ENCODE results near the gene NEGR1. TPM values are rescaled to one million over a fixed set of nuclear protein-coding genes. Genes with fewer than 3 reads are reported as not detected.

Gene NEGR1
- total and polyA plus RNA-seq, 12 donors = 2.3 to 18.3 (median 5.2) TPM

GRCh38 chr1:72184099-72184701, 98.1 kb downstream of the NEGR1 start:
- no peaks in the 10 kb centered on the region for H3K4me1 ChIP-seq
- no peaks in the 10 kb centered on the region for H3K36me3 ChIP-seq
- peaks cover 0 to 6% (median 0%) of the 10 kb centered on the region in 11 donors for H3K9me3 ChIP-seq
- no peaks in the 10 kb centered on the region for H3K27me3 ChIP-seq
- no peak for TF ChIP-seq CTCF (IDR thresholded peaks at IDR 0.05)
- no peak overlapping the region for H3K4me3 ChIP-seq
- no peak for DNase-seq
- intact Hi-C loops (cut with DNase I) = no loop called here
- no peak overlapping the region for H3K27ac ChIP-seq
- ATAC-seq = no peak
- 74 to 84% methylated on average over 3 of the region's 3 CpGs for WGBS, 2 donors

- intact Hi-C loops (cut with DNase I) = no loop called here
- H3K36me3 ChIP-seq = no peaks in the 10 kb centered on the region
- no peaks in the 10 kb centered on the region for H3K27me3 ChIP-seq
- H3K27ac ChIP-seq = no peak overlapping the region
- ATAC-seq = no peak
- peaks cover 0 to 7% (median 0%) of the 10 kb centered on the region in 9 donors for H3K4me1 ChIP-seq
- no peak for TF ChIP-seq CTCF (IDR thresholded peaks at IDR 0.05)
- H3K4me3 ChIP-seq = no peak overlapping the region
- DNase-seq = no peak
- peaks cover 0 to 6% (median 0%) of the 10 kb centered on the region in 11 donors for H3K9me3 ChIP-seq
These were observed 99.5 kb downstream of the NEGR1 start for GRCh38 chr1:72182859-72183258.

GRCh38 chr1:72178266-72178665, 104.1 kb downstream of the NEGR1 start:
- ATAC-seq = peak in 3 of 8 donors; percentile 47 to 63 (median 59)
- no peak for TF ChIP-seq CTCF (IDR thresholded peaks at IDR 0.05)
- Histone ChIP-seq H3K27me3 (no peaks in the 10 kb centered on the region), H3K4me3 (no peak overlapping the region), H3K9me3 (peaks cover 0 to 6% (median 0%) of the 10 kb centered on the region in 11 donors), H3K27ac (no peak overlapping the region), H3K36me3 (no peaks in the 10 kb centered on the region), H3K4me1 (peaks cover 0 to 9% (median 0%) of the 10 kb centered on the region in 9 donors)
- WGBS, 2 donors = 88 to 92% methylated on average over 2 of the region's 2 CpGs
- intact Hi-C loops (cut with DNase I) = loop anchor here in 1 of 10 donors (10.0 kb wide), 1 partner anchor 367 kb away; no protein-coding TSS in a partner anchor
- DNase-seq = no peak

- Histone ChIP-seq H3K4me1 (peaks cover 0 to 9% (median 0%) of the 10 kb centered on the region in 9 donors), H3K27me3 (no peaks in the 10 kb centered on the region), H3K9me3 (peaks cover 0 to 6% (median 0%) of the 10 kb centered on the region in 11 donors), H3K36me3 (no peaks in the 10 kb centered on the region), H3K27ac (no peak overlapping the region), H3K4me3 (no peak overlapping the region)
- peak in 2 of 8 donors; percentile 47 to 80 for ATAC-seq
- intact Hi-C loops (cut with DNase I) = loop anchor here in 1 of 10 donors (10.0 kb wide), 1 partner anchor 367 kb away; no protein-coding TSS in a partner anchor
- TF ChIP-seq CTCF (IDR thresholded peaks at IDR 0.05) = no peak
- 78 to 89% methylated on average over 1 of the region's 1 CpG for WGBS, 2 donors
- DNase-seq = no peak
These were observed 104.6 kb downstream of the NEGR1 start for GRCh38 chr1:72177711-72178110.

All from heart right ventricle (tissue), 16 donors.